ENCODE measurements around the gene FRMD4A. TPM values are rescaled to one million over a fixed set of nuclear protein-coding genes. Genes with fewer than 3 reads are reported as not detected.

FRMD4A gene
- total and polyA plus RNA-seq, 2 experiments from 2014 or later, result 5.4 to 10.3 TPM

DNA sequence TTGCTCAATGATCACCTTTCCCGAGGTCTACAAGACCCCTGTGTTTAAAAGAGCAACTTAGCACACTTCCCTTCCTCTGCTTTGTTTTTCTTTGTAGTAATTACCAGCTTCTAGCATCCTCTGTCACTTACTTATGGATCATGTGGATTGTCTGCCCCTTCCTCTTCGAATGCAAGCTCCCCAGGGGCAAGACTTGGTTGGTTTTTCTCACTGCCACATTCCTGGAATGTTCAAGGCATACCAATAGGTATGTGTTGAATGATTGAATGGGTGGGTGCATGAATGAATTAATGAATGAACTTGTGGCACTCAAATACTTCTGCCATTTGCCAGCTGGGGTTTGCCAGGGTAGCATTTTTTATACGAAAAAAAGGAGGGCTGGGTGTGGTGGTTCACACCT lies 450.0 kb downstream of the FRMD4A start:
- no peaks in the 10 kb centered on the region for H3K9me2 ChIP-seq (replicated peaks; ENCODE audit: insufficient read depth)
- TF ChIP-seq EZH2phosphoT487 (IDR thresholded peaks at IDR 0.05; ENCODE audit: low read depth, severe bottlenecking, unreplicated experiment) (no peak), EZH2 (IDR thresholded peaks at IDR 0.05; ENCODE audit: borderline replicate concordance) (no peak)
- TF ChIP-seq, protein P1, sequence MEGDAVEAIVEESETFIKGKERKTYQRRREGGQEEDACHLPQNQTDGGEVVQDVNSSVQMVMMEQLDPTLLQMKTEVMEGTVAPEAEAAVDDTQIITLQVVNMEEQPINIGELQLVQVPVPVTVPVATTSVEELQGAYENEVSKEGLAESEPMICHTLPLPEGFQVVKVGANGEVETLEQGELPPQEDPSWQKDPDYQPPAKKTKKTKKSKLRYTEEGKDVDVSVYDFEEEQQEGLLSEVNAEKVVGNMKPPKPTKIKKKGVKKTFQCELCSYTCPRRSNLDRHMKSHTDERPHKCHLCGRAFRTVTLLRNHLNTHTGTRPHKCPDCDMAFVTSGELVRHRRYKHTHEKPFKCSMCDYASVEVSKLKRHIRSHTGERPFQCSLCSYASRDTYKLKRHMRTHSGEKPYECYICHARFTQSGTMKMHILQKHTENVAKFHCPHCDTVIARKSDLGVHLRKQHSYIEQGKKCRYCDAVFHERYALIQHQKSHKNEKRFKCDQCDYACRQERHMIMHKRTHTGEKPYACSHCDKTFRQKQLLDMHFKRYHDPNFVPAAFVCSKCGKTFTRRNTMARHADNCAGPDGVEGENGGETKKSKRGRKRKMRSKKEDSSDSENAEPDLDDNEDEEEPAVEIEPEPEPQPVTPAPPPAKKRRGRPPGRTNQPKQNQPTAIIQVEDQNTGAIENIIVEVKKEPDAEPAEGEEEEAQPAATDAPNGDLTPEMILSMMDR (IDR thresholded peaks at IDR 0.05; ENCODE audit: poor library complexity), result no peak
- no peak overlapping the region for H3K4me3 ChIP-seq
- 76% methylated on average over 3 of the region's 3 CpGs for WGBS (ENCODE audit: low lambda C conversion rate, missing lambda C conversion rate)
- no peak for DNase-seq (ENCODE audit: low spot score)
- no peak overlapping the region for H2AFZ ChIP-seq
- H3K4me1 ChIP-seq (ENCODE audit: insufficient read depth), result no peaks in the 10 kb centered on the region
- no peaks in the 10 kb centered on the region for H3K27me3 ChIP-seq
- H3K36me3 ChIP-seq (replicated peaks; ENCODE audit: insufficient read depth, low read depth), result no peaks in the 10 kb centered on the region
- H3K4me2 ChIP-seq, result no peak overlapping the region
- H3K9me3 ChIP-seq (ENCODE audit: low read depth), result no peaks in the 10 kb centered on the region
- H3K27ac ChIP-seq, result no peak overlapping the region
- H4K20me1 ChIP-seq (ENCODE audit: insufficient read depth, poor library complexity, severe bottlenecking), result no peaks in the 10 kb centered on the region
- H3K79me2 ChIP-seq, result no peaks in the 10 kb centered on the region

DNA sequence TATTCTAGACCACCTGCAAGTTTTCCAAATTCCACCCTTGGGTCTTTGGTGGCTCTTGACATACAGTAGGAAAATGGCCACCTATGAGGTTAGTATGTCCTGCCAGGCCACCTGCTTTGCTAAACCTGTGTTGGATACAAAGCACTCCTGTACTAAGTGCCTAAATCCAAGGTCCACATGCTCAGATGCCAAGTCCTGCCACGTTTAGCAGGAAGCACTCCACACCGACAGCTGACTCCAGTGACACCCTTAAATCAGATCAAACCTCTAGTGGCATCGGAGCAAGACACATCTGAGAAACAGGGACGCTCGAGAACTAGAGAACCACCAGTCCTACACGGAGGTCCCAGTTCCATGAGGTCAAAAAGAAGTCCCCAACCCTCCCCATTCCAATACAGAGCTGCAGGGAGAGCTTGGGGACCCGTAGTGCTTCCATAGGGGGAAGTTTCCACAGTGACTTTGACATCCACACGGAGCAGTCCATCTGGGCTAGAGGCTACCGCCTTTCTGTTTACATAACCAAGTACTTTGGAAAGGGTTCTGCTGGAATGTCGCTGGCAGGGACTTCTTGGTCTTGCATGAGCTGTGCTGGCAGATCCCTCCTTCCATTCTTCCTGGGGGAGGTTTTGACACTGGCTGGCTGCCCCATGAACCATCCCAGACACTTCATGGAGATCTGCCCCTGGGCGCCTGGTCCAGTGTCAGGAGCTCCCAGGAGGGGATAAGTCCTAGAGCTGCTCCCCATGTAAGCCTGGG lies 453.4 kb downstream of the FRMD4A start:
- no peaks in the 10 kb centered on the region for H3K79me2 ChIP-seq
- no peak overlapping the region for H2AFZ ChIP-seq

DNA sequence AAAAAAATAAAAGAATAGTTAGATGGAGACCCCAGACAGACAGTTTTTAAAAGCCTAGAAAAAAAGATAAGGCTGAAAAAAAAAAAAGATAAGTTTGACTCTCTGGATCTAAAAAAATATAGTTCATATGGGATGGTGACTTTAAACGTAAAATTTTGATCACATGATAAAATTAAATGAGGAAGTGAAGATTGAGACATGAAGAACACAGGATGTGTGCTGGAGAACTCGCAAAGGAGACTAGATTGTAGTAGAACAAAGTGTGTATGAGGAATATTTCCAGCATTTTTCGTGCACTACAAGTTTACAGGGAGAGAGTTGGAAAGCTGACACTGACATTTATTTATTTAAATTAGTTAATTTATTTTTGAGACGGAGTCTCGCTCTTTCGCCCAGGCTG lies 457.5 kb downstream of the FRMD4A start:
- no peaks in the 10 kb centered on the region for H3K79me2 ChIP-seq
- no peaks in the 10 kb centered on the region for H3K36me3 ChIP-seq (replicated peaks; ENCODE audit: insufficient read depth, low read depth)
- TF ChIP-seq, protein P1 (IDR thresholded peaks at IDR 0.05; ENCODE audit: poor library complexity), result no peak
- TF ChIP-seq EZH2 (IDR thresholded peaks at IDR 0.05; ENCODE audit: borderline replicate concordance) (no peak), EZH2phosphoT487 (IDR thresholded peaks at IDR 0.05; ENCODE audit: low read depth, severe bottlenecking, unreplicated experiment) (no peak)
- WGBS (ENCODE audit: low lambda C conversion rate, missing lambda C conversion rate), result 81% methylated on average over 6 of the region's 6 CpGs
- H3K27me3 ChIP-seq, result no peaks in the 10 kb centered on the region
- H3K27ac ChIP-seq, result no peak overlapping the region
- no peaks in the 10 kb centered on the region for H3K4me1 ChIP-seq (ENCODE audit: insufficient read depth)
- H3K4me3 ChIP-seq, result no peak overlapping the region
- no peaks in the 10 kb centered on the region for H3K9me2 ChIP-seq (replicated peaks; ENCODE audit: insufficient read depth)
- H2AFZ ChIP-seq, result no peak overlapping the region
- no peak for DNase-seq (ENCODE audit: low spot score)
- H4K20me1 ChIP-seq (ENCODE audit: insufficient read depth, poor library complexity, severe bottlenecking), result no peaks in the 10 kb centered on the region
- H3K4me2 ChIP-seq, result no peak overlapping the region
- H3K9me3 ChIP-seq (ENCODE audit: low read depth), result no peaks in the 10 kb centered on the region

More for the DNA sequence above, 453.4 kb downstream of the FRMD4A start:
- no peaks in the 10 kb centered on the region for H3K27me3 ChIP-seq
- no peaks in the 10 kb centered on the region for H3K36me3 ChIP-seq (replicated peaks; ENCODE audit: insufficient read depth, low read depth)
- 76% methylated on average over 11 of the region's 11 CpGs for WGBS (ENCODE audit: low lambda C conversion rate, missing lambda C conversion rate)
- no peak overlapping the region for H3K27ac ChIP-seq
- H3K4me2 ChIP-seq, result no peak overlapping the region
- H3K9me2 ChIP-seq (replicated peaks; ENCODE audit: insufficient read depth), result no peaks in the 10 kb centered on the region
- H3K4me1 ChIP-seq (ENCODE audit: insufficient read depth), result no peaks in the 10 kb centered on the region
- no peak for DNase-seq (ENCODE audit: low spot score)
- no peak for TF ChIP-seq EZH2phosphoT487 (IDR thresholded peaks at IDR 0.05; ENCODE audit: low read depth, severe bottlenecking, unreplicated experiment)
- TF ChIP-seq, protein P1 (IDR thresholded peaks at IDR 0.05; ENCODE audit: poor library complexity), result no peak
- TF ChIP-seq EZH2 (IDR thresholded peaks at IDR 0.05; ENCODE audit: borderline replicate concordance), result no peak
- H3K9me3 ChIP-seq (ENCODE audit: low read depth), result no peaks in the 10 kb centered on the region
- H3K4me3 ChIP-seq, result no peak overlapping the region
- no peaks in the 10 kb centered on the region for H4K20me1 ChIP-seq (ENCODE audit: insufficient read depth, poor library complexity, severe bottlenecking)

Data from hepatocyte (in vitro differentiated cells).